Glomerular visceral epithelial cell (primary cell): ENCODE data around the gene GATA6.
"Not testable (repeated sequence)": the region's sequence is repeated elsewhere in the genome, so short reads cannot be mapped to it uniquely, and the experiment has no call there.

Source experiments
- DNase-seq: peaks from one replicate; pipeline ENCODE4 v3.0.0-alpha.2; 2016; ENCODE audit errors: extremely low spot score

GATA6 gene

DNA sequence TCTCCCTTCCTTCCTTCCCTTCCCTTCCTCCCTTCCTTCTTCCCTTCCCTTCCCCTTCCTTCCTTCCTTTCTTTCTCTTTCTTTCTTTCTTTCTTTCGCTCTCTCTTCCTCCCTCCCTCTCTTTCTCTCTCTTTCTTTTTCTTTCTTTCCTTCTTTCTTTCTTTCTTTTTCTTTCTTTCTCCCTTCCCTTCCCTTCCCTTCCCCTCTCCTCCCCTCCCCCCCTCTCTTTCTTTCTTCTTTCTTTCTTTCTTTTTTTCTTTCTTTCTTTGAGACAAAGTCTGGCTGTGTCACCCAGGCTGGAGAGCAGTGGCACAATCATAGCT, 34.8 kb downstream of the GATA6 start:
- no peak for DNase-seq

DNA sequence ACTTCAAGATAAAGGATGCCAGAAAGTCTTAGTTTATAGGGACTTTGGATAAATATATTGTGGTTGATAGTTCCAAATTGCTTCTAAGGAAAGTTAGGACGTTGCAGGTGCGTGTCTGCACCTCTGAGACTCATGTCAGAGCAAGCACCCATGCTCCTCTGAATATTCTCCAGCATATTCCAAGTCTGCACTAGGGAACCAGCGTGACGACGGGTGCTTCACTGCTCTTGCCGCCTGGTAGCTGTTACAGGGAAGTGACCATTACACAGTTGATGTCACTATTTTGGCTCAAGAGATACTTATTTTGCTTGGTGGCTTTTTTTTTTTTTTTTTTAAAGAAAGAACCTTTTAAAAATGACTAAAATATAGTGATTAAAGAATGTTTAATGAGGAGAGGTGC, 35.6 kb downstream of the GATA6 start:
- no peak for DNase-seq

DNA sequence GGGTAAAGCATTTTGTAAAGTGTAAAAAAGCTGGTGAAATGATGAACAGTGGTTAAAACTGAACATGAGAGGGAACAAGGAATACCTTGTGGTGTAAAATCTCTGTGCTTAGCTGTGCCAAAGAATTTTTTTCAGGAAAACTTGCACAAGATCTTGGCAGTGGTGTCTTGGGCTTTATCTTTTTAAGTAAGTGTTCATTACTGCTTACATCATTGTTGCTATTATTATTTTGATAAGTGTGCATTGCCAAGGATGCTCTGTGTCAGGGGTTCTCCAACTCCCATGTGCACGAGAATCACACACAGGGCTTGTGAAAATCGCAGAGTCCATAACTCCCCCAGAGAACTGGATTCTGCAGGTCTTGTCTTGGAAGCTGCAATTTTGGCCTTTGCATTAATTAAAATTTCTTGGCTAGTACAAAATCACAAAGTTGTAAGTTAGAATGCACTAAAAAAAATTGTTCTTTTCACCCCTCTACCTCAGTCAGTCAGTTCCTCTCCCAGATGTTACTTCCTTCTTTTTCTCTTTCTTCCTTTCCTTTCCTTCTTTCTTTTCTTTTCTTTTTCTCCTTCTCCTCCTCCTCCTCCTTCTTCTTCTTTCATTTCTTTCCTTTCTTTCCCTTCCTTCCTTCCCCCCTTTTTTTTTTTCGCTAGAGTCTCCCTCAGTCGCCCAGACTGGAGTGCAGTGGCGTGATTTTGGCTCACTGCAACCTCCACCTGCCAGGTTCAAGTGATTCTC, 37.8 kb downstream of the GATA6 start:
- DNase-seq = no peak

DNA sequence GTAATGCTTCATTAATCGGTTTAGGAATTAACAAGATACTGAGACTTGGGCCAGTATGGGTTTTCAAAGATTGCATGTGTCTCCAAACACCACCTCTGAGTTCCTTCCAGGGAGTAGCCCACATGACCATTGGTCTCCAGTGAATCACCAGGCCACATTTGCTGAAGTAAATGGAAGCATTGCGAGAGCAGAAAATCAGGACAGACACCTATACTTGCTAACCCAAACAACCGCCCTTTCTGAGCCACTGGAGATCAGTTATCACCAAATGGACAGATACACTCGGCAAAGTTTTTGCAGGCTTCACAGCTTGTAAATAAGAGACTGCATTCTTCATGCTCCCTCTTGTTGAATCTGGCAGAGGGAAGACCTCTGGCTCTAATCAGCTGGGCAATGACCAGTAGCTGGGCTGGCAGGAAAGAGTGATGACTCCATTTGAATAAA, 40.9 kb downstream of the GATA6 start:
- peak; percentile 87 for DNase-seq

DNA sequence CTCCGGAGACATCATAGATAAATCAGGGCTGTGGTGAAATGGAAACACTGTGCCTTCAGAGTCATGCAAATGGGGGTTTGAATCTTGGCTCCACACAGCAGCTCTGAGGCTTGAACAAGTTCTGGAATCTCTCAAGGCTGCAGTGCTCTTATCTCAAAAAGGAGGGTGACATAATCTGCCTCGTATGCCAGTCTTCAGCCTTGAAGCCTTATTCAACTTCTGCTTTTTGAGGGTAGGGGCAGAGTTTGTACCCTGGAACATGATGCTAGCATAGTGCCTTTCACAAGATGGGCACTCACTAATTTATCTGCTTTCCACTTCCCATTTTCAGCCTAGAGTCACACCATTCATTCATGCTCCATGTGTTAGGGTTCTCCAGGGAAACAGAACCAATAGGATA, 42.3 kb downstream of the GATA6 start:
- DNase-seq = no peak

DNA sequence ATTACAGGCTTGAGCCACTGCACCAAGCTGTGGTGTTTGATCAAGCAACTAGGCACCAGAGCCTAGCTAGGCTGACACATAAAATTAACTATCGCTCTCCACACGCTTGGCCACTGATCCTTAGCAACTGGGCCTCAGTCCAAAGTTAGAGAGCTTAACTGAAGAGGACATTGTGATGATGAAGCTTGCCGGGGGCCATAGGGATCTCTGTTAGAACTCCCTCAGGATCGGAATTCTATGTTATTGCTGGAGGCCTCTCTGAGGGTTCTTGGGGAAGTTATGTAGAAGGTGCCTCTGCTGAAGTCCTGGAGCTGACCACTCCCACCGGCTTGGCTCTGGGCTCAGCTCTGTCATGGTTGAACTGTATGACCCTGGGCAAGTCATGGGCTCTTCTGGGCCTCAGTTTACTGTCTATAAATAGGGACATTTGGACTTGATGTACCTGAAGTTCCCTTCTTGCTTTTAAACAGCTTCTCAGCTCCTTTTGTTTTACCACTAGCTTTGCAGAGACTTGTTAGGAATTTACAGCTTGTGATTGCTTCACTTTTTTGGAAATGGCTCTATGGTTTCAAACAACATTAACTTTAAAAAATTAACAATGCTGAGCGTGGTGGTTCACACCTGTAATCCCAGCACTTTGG, 44.1 kb downstream of the GATA6 start:
- DNase-seq = peak; percentile 91

DNA sequence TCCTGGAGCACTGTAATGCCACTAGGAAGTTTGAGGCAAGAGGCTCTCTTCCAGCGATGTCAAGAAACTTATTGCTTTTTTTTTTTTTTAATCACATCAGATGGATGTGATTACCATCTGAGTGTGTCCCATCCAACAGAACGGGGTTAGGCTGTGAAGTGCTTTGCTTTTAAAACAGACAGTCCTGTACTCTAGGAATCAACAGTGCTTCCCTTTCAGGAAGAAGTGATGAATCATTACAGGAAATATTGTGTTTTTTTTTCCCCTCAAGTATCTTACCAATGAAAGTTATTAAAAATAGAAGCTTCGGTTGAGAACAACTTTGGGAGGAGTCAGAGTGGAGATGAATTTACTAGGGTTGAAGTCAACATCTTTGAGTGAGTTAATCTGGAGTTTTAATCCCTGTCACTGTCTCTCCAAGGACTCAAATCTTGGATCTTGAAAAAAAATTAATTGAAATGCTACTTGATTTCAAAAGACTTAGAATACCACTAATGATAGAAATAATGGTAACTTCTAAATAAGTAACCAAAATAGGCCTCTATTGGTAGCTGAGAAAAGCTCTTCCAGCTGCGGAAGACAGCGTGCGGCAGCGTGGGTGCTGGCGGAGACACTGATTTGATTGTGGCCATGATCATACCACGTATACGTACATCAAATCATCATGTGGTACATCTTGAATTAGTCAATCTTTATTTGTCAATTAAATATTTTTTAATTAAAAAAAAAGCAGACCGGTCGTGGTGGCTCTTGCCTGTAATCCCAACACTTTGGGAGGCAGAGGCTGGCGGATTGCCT, 45.5 kb downstream of the GATA6 start:
- DNase-seq = no peak

DNA sequence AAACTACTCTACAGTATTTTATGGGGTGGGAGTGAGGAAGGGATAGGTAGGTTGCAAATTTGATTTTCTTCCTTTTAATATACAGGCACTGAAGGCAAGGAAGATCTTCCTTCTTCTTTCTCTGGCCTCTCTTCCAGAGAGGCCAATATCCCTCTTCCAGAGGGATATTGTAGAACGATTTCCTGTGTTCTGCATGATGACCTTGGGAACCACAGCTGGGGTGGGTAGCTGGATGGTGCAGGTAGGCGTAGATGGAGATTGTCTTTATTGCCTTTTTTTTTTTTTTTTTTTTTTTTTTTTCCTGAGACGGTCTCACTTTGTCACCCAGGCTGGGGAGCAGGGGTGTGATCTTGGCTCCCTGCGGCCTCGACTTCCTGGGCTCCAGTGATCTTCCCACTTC, 49.4 kb downstream of the GATA6 start:
- no peak for DNase-seq

DNA sequence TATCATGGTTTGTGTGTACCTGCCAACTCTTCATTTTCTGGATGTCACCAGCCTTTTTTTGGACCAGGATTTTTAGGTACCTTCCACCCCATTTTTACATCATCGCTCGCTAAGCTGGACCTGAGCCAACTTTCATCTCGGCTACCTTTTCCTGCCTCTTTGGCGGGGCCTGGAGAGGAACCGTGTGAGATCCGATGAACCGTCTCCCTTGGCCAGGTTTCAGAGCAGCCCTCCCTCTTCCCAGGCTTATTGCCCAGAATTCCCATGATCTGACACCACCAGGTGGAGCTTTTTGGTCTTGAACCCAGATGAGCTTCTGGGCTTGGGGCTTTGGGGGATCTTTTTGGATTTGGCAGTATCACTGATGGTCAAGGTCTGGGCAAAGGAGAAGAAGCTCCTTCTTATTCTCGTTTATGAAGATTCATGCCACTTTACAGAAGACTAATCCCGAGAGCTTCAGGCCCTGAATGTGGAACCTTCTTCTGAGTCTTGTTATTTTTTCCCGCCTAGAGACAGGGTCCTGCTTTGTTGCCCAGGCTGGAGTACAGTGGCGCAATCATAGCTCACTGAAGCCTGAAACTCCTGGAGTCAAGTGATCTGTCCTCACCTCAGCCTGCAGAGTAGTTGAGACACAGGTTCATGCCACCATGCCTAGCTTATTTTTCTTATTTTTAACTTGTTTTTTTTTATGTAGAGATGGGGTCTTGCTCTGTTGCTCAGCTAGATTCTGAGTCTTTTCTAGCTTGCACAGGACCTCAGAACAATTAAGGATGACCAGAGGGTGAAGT, 50.4 kb downstream of the GATA6 start:
- DNase-seq = no peak

DNA sequence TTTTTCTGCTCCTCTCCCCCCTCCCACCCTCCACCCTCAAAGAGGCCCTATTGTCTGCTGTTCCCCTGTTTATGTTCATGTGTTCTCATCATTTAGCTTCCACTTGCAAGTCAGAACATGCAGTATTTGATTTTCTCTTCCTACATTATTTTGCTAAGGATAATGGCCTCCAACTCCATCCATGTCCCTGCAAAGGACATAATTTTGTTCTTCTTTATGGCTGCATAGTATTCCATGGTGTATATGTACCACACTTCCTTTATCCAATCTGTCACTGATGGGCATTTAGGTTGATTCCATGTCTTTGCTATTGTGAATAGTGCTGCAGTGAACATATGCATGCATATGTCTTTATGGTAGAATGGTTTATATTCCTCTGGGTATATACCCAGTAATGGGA, 51.2 kb downstream of the GATA6 start:
- not testable (repeated sequence) for DNase-seq

DNA sequence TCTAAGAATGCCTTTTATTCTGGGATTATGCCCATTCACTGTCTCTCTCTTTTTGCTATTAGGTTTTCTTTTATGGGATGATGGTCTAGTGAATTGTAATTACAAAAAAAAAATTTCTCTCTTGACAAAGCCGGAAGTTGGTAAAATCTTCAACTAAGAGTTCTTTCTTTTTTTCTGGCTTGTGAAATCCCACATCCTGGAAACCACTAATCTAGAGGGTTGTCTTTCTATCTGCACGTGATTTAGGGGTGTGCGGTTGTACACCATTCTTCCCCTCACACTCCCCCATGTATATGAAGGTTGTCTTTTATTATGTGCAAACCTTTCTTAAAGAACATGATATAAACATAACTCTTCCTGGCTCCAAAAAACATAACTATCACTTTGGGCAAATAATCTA, 52.0 kb downstream of the GATA6 start:
- no peak for DNase-seq

DNA sequence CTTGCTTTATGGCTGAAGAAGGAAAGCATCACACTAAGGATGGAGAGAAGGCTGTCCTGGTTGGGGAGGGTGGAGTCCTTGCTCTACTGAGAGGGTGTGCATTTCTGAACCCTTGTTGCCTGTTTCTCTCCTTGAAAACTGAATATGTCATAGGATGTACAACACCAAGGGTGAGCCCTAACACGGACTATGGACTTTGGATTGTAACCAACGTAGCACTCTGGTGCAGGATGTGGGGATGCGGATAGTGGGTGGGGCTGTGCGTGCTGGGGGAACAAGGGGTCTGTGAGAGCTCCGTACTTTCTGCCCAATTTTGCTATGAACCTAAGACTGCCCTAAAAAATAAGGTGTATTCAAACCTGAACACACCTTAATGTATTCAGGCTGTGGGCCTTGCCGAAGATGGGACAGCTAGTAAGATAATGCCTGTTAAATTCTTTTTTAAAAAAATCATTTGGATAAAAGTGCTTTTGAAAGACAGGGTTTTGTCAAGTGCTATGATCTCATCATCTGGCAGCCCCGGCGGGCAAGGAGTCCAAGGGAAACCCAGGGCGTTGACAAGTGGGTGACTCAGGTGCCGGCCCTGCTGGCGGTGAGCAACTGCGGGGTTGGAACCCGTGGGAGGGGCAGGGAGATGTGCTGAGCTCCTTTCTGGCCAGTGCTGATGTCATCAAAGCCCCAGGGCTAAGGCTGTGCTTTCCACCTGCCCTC, 54.0 kb downstream of the GATA6 start:
- DNase-seq = peak; percentile 96

DNA sequence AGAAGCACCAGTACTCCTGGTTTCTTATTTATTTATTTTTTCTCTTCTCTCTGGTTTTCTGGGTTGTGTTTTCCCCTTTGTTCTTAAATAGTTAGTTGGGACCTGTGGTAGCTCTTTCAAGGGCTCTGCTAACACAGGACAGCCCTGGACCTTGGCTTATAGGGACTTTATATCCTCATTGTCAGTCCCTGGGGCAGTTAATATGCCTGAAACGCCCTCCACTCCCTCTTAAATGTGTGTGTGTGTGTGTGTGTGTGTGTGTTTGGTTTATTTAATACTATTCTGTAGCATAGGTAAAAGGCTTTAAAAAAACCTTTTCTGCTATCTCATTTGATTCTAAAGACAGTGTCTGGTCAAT, 54.6 kb downstream of the GATA6 start:
- DNase-seq = no peak

DNA sequence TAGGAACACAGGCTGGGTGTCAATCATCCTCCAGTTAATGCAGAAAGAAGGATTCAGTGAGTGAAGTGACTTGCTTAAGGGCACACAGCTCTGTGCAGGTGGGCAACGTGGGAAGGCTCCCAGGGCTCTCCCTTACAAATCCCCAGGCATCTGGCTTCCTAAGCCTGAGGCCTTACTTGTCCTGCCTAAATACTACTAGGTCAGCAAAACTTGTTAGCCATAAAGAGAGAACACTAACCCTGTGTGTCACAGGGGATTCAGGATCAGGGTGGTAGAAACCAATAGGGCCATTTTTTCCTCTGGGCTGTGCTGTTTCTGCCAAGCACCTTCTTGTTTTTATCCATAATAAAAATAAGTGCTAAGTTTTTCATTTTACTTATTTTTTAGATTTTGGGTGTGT, 55.0 kb downstream of the GATA6 start:
- no peak for DNase-seq

DNA sequence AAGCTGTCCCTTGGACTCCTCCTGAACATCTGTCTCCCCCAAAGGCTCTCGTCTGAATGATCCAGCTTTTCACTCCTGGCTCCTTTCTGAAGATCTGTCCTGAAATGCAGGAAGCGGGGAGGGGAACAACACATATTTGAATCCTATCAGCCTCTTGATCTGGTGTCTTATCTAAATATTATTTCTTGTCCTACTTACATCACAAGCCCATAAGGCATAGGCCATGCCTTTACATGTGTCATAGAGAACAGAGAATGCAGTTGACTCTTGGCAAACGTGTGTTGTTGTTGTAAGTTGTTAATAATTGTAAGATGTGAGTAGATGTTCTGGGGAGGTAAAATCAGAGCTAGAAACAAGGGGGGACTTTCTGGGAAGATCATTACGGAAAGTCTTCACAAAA, 57.4 kb downstream of the GATA6 start:
- no peak for DNase-seq

DNA sequence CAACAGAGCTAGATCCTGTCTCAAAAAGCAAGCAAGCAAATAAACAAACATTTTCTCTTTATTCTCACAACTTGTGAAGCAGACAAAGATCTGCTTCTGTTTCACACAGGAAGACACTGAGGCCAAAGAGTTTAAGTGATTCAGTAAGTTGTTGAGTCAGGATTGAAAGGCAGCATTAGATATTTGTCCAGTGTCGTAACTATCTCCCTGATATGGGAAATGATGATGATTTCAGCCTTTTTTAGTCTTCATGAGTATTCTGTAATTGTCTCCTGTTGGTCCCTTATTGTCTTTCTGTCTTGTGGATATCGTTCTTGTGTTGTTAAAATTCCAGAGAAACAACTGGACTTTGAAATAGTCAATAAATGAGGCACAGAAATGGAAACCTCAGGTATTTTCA, 59.6 kb downstream of the GATA6 start:
- no peak for DNase-seq

DNA sequence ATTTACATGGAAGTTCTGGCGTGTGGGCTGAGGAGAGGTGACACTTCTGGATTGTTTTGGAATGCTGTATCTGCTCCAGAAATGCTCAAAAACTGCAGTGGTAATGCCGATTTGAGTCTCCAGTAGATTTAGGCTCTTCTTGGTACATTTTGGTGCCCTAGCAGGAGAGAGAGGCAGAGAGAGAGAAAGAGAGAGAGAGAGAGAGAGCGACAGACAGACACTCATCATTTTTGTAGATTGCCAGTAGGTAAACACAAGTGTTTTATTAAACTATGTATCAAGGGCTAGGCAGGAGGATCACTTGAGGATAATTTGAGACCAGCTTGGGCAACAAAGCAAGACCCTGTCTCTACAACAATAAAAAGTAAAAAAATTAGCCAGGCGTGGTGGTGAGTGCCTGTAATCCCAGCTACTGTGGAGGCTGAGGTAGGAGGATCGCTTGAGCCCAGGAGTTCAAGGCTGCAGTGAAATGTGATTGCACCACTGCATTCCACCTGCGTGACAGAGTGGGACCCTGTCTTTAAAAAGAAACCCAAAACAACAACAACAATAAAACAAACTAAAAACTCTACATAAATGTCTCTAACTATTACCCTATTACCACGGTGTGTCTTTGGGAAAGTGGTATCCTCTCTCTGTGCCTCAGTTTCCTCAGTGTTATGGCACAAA, 60.2 kb downstream of the GATA6 start:
- DNase-seq = no peak

DNA sequence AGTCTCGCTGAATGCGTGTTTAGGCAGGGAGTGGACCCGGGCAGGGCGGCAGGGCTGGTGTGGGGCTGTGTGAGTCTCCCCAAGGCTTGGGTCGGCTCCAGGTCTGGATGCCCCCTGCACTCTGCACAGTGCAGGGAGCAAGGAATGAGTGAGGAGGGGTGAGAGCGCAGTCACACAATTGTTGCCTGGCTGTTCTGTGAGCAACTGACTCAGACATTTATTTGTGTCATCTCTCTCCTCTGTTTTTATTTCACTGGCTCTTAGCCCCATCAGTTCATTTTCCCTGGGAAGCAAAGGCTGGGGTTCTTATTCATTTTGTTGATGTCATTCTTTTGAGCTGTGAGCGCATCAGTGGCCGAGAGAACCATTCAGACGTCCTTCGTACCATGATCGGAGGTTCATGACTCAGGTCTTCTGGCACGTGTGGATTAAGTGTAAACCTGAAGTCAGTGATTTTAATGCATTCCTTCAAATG, 61.1 kb downstream of the GATA6 start:
- DNase-seq = peak; percentile 83

DNA sequence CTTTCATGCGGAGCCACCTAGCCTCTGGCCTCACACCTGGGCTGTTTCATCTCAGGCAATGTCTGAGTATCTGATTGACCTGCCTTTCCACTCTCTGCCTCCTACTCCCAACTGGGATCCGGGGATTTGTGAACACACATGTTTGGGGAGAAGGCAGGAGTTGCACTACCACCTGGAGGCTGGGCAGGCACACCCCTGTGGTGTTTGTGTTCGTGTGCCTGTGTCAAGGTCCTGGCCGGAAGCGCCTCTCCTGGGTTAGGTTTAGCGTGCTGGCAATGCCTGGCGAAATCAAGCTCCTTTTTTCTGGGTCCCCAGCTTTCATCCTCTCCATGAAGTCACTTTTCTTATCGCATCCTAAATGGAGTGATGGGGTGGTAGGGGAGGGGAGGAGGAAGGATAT, 63.9 kb downstream of the GATA6 start:
- no peak for DNase-seq

DNA sequence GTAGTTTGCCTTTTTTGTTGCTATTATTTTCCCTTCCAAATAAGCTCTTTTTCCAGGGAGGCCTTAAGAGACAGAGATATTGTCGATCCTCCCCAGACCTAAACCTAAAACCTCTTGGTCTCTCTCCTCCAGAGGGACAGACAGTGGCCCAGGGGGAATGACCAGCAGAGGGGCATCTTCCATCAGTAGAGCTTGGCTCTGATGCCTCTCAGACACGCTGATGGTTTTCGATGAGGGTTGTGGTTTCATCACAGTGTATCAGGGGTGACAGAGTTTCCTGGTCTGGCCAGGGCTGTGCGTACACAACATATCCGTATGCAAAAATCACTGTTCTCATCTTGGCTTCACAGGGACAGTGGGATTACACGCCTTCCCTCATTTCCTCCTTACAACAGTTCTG, 68.6 kb downstream of the GATA6 start:
- no peak for DNase-seq

DNA sequence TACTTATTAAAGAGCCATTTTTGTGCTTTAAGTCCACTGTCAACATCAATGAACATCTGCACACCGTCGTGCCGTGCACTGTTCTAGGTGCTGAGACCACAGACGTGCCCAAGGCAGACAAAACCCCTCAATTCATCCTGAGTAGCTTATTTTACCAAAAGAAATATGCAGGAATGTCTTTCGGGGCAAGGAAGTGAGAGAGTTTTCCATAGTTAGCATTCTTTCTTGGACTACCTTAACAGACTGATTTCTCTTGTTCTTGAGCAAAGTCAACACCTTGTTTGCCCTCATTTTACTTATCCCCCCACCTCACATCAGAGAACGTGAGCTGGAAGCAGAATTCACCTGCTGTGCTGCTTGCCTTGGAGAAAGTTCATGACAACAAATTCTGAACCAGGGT, 69.3 kb downstream of the GATA6 start:
- no peak for DNase-seq
